ENCODE data around the gene CCSER1. TPM values are rescaled to one million over a fixed set of nuclear protein-coding genes. Genes with fewer than 3 reads are reported as not detected.

Gene CCSER1
- total RNA-seq, 1 donor from 2014 or later: 20.1 TPM

DNA sequence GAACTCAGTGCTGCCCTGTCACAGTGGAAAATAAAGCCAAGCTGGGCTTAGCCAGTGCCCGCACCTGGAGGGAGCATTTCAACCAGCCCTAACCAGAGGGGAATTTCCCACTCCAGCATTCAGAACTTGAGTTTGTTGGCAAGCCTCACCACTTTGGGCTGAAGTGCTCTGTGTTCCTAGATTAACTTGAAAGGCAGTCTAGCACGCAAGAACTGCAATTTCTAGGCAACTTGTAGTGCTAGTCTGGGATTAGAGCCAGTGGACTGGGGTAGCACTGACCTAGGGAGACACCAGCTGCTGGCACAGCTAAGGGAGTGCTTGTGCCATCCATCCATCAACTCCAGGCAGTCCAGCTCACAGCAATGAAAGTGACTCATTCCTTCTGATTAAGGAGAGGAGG, 1115.9 kb downstream of the CCSER1 start:
- Mint-ChIP-seq H3K27ac (no peak overlapping the region), H3K36me3 (ENCODE audit: low read depth) (no peaks in the 10 kb centered on the region), H3K27me3 (no peaks in the 10 kb centered on the region), H3K4me1 (no peaks in the 10 kb centered on the region), H3K4me3 (no peak overlapping the region), H3K9me3 (peaks cover 13% of the 10 kb centered on the region)
- intact Hi-C loops (cut with micrococcal nuclease): no loop called here
- TF ChIP-seq, protein P1, sequence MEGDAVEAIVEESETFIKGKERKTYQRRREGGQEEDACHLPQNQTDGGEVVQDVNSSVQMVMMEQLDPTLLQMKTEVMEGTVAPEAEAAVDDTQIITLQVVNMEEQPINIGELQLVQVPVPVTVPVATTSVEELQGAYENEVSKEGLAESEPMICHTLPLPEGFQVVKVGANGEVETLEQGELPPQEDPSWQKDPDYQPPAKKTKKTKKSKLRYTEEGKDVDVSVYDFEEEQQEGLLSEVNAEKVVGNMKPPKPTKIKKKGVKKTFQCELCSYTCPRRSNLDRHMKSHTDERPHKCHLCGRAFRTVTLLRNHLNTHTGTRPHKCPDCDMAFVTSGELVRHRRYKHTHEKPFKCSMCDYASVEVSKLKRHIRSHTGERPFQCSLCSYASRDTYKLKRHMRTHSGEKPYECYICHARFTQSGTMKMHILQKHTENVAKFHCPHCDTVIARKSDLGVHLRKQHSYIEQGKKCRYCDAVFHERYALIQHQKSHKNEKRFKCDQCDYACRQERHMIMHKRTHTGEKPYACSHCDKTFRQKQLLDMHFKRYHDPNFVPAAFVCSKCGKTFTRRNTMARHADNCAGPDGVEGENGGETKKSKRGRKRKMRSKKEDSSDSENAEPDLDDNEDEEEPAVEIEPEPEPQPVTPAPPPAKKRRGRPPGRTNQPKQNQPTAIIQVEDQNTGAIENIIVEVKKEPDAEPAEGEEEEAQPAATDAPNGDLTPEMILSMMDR (IDR thresholded peaks at IDR 0.05): no peak
- ChIA-PET POLR2A (no interaction called here), CTCF (no interaction called here)
- ATAC-seq (ENCODE audit: low read depth) (no peak), DNase-seq (no peak)

- Mint-ChIP-seq H3K27me3 (no peaks in the 10 kb centered on the region), H3K4me1 (no peaks in the 10 kb centered on the region), H3K27ac (no peak overlapping the region), H3K4me3 (no peak overlapping the region), H3K36me3 (ENCODE audit: low read depth) (no peaks in the 10 kb centered on the region), H3K9me3 (peaks cover 15% of the 10 kb centered on the region)
- DNase-seq: no peak
- no peak for ATAC-seq (ENCODE audit: low read depth)
- intact Hi-C loops (cut with micrococcal nuclease): no loop called here
- ChIA-PET CTCF (no interaction called here), POLR2A (no interaction called here)
- TF ChIP-seq, protein P1 (IDR thresholded peaks at IDR 0.05): no peak
Measured at GRCh38 chr4:91256043-91256442, 1128.8 kb downstream of the CCSER1 start.

GRCh38 chr4:91256751-91257150, 1129.6 kb downstream of the CCSER1 start:
- Mint-ChIP-seq H3K36me3 (ENCODE audit: low read depth) (no peaks in the 10 kb centered on the region), H3K4me3 (no peak overlapping the region), H3K27me3 (no peaks in the 10 kb centered on the region), H3K9me3 (peaks cover 15% of the 10 kb centered on the region), H3K4me1 (no peaks in the 10 kb centered on the region), H3K27ac (no peak overlapping the region)
- DNase-seq: no peak
- ATAC-seq (ENCODE audit: low read depth): no peak
- CTCF ChIA-PET: no interaction called here
- POLR2A ChIA-PET: no interaction called here
- intact Hi-C loops (cut with micrococcal nuclease): no loop called here
- TF ChIP-seq, protein P1 (IDR thresholded peaks at IDR 0.05): no peak

DNA sequence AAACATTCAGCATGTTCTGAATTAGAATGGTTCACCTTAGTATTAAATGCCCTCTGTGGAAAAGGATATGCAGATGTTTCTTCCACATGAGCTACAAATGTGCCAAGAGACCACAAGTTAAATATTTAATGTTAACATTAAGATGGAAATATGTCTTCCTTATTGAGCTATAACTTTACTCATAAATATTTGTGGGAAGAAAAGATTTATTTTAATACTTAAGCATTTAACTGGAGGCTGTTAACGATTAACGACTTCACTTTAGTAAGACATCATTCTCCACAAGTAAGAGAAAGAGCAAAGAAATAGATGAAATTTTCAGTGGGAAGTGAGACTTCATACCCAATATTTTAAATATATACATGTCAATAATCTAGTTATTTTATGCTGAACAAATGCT, 1130.5 kb downstream of the CCSER1 start:
- intact Hi-C loops (cut with micrococcal nuclease): no loop called here
- Mint-ChIP-seq H3K4me3 (no peak overlapping the region), H3K27ac (no peak overlapping the region), H3K36me3 (ENCODE audit: low read depth) (no peaks in the 10 kb centered on the region), H3K4me1 (no peaks in the 10 kb centered on the region), H3K27me3 (no peaks in the 10 kb centered on the region), H3K9me3 (peaks cover 15% of the 10 kb centered on the region)
- DNase-seq: no peak
- TF ChIP-seq, protein P1 (IDR thresholded peaks at IDR 0.05): no peak
- ChIA-PET POLR2A (no interaction called here), CTCF (no interaction called here)
- ATAC-seq (ENCODE audit: low read depth): no peak

DNA sequence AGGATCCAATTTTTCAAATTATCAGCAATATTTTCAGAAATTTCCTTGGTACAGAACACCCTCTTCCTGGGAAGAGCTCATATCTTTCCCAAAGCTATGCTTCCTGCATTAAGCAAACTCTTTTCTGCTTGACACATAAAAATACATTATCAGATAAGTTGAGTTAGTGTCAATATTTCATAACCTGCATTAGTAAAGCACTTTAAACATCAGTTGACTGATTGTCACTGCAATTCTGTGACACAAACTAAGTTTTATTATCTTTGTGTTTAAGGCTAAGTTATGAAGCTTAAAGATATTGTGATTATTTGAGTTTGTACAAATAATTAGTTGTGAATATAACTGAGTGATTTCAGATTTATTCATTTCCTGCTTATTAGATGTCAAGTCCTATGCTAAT, 1131.1 kb downstream of the CCSER1 start:
- TF ChIP-seq, protein P1 (IDR thresholded peaks at IDR 0.05): no peak
- no peaks in the 10 kb centered on the region for H3K36me3 Mint-ChIP-seq (ENCODE audit: low read depth)
- ATAC-seq (ENCODE audit: low read depth) (no peak), DNase-seq (no peak)
- ChIA-PET CTCF (no interaction called here), POLR2A (no interaction called here)
- H3K4me1 Mint-ChIP-seq: no peaks in the 10 kb centered on the region
- H3K4me3 Mint-ChIP-seq: no peak overlapping the region
- peaks cover 15% of the 10 kb centered on the region for H3K9me3 Mint-ChIP-seq
- no peaks in the 10 kb centered on the region for H3K27me3 Mint-ChIP-seq
- intact Hi-C loops (cut with micrococcal nuclease): no loop called here
- no peak overlapping the region for H3K27ac Mint-ChIP-seq
